AG09319 (cell line): Measurements from ENCODE around the gene ZFP37.
"Not testable (repeated sequence)": the region's sequence is repeated elsewhere in the genome, so short reads cannot be mapped to it uniquely, and the experiment has no call there.

Source experiments
- DNase-seq: peaks from one replicate; pipeline ENCODE4 v3.0.0-alpha.2; 2010; ENCODE audit warnings: low read depth; ENCODE audit errors: extremely low read depth
- TF ChIP-seq, protein P1 (sequence below): IDR thresholded peaks from 2 replicates; pipeline ENCODE4 v1.5.1; 2011; ENCODE audit warnings: low read depth, mild to moderate bottlenecking, inconsistent platforms, low read length, moderate library complexity

The ZFP37 gene

DNA sequence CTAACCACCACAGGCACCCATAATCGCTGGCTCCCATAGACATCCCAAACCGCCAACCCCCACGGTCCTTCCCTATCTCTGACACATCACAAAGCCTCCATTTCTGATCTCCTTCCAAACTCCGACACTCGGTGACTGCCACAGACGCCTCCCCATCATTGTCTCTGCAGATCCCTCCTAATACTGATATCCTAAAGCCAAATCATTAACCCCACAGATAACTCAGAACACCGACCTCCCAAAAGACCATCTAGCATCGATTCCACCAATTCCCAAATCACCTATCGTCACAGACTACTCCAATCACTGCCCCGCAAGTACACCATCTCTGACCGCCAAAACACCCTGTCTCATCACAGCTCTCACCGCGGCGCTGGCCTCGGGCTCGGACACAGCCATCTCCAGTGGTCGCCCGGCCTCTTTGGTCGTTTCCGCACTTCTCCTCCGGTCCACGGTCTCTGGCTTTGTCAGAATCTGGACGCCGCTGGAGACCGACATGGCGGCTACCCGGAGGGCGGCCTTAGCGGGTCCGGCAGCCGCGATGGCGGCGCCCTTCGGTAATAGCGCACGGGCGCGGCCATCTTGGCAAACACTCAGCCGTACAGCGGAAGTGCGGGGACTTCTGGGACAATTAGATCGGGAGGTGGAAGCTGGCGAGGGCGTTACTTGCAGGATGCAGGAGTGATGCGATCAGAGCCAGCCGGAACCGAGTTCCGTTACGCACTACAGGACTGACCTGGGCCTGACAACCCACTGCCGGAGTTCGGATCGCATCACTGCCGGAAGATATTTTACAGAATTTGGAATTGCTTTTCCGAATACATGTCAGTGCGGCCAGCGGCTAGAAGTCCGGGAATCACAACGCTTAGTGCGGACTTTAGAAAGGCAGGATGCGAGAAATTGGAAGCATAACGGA, at the start of gene ZFP37:
ZFP37 (minus strand) TSS at position 534 of the 916 bp plus-strand sequence; CDS start at position 498, 36 bp downstream.
- TF ChIP-seq, protein P1, sequence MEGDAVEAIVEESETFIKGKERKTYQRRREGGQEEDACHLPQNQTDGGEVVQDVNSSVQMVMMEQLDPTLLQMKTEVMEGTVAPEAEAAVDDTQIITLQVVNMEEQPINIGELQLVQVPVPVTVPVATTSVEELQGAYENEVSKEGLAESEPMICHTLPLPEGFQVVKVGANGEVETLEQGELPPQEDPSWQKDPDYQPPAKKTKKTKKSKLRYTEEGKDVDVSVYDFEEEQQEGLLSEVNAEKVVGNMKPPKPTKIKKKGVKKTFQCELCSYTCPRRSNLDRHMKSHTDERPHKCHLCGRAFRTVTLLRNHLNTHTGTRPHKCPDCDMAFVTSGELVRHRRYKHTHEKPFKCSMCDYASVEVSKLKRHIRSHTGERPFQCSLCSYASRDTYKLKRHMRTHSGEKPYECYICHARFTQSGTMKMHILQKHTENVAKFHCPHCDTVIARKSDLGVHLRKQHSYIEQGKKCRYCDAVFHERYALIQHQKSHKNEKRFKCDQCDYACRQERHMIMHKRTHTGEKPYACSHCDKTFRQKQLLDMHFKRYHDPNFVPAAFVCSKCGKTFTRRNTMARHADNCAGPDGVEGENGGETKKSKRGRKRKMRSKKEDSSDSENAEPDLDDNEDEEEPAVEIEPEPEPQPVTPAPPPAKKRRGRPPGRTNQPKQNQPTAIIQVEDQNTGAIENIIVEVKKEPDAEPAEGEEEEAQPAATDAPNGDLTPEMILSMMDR: no peak
- DNase-seq: peak; percentile 88

DNA sequence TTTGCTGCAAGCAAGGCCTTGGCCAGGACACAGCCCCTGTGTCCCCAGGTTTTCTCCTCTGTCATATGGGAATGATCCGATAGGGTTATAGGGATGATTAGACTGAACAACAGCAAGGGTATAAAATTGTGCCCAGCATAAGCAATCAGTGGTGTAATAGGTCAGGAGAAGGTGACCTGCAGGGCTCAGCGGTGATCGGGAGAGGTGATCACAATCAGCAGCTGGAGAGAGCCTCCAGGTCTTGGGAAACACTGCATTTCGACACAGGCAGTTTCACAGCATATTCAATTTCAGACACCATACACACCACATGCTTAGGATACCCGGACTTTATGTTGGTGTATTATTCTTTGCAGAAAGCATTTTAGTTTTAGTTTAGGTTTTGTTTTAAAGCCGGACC, 48.8 kb upstream of the ZFP37 start:
- DNase-seq: not testable (repeated sequence)

DNA sequence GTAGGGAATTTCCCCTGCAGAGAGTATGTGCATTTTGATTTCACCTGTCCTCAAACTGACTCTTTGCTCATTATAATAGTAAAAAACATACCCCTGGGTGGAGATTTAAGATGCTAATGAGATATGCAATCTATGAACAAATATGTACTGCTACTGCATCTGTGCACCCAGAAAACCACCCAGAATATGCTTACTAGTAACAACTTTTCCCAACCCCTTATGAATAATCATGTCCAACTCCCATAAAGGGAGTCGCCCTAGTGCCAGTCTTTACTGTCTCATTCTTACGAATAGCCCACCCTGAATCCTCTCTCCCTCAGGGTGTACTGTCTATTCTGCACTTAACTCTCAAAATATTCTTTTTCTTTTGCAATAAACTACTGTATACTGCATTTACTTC, 39.0 kb upstream of the ZFP37 start:
- no peak for DNase-seq
- TF ChIP-seq, protein P1: no peak

DNA sequence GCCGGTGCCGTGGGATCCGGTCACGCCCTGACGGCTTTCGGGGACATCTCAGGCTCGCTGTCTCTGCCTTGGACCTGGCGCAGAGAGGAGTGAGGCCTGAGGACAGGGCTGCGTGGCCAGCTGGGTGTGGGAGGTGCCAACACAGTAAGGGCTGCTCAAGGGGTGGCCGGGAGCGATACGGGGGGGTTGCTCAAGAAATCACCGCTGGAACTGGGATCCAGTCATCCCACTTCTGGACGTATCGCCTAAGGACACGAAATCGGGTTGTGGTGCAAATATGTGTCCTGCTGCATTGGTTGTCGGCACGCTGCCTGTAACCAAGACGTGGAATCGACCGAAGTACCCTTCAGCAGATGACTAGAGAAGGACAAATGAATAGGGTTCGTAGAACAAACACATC, 33.4 kb upstream of the ZFP37 start:
- DNase-seq: not testable (repeated sequence)

DNA sequence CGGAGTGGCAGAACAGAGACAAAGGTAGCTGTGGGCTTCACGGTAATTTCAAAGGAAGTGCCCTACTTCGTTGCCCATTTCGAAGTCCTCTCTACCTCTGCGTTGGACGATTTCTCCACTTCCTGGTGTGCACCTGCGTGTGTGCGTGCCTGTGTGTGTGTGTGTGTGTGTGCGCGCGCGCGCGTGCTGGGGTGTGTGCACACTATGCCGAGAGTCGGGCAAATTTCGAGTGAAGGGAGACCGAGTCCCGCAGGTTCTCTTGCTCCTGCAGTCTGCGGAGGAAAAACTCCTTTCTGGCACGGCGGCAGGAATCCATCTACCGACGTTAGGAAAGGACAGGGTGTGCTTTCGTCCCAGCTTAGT, 32.6 kb upstream of the ZFP37 start:
- not testable (repeated sequence) for DNase-seq

DNA sequence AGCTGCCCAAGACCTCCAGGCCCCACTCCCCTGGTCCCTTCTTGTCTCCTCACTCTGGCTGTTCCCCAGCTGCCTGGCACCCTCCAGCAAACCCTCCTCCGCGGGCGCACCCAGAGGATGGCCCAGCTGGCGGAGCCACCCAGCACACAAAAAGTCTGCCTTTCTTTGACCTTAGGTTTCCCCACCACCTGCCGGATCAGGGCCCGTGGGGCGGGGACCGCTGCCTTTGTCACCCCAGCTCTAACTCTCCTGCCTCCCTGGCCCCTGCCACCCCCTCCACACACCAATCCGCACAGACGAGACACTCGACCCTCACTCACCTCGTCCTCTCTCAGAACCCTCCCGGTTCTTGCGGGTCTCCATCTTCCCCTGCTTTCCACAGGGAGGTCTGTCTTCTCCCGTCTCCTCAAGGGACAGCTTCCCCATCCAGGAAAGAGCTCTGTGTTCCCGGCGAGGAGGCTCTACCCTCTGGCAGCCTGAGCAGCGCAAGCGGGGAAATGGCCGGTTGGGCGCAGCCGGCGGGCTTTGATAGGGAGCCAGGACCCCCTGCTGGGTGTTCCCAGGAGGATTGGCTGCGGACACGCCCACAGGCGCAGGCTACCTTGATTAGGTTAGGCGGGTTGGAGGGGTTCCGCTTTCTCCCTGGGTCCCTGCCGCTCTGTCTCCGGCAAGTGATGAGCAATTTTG, 32.1 kb upstream of the ZFP37 start:
- DNase-seq: not testable (repeated sequence)

DNA sequence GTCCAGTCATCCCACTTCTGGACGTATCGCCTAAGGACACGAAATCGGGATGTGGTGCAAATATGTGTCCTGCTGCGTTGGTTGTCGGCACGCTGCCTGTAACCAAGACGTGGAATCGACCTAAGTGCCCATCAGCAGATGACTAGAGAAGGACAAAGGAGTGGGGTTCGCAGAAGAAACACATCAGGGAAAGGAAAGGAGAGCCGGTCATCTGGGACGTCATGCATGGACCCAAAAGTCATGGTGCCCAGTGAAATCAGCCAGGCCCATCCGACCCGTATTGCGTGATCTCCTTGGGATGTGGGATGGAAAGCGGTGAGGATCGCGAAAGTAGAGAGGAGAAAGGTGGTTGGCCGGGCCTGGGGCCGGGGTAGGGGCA, 6.4 kb upstream of the ZFP37 start:
- DNase-seq: not testable (repeated sequence)

DNA sequence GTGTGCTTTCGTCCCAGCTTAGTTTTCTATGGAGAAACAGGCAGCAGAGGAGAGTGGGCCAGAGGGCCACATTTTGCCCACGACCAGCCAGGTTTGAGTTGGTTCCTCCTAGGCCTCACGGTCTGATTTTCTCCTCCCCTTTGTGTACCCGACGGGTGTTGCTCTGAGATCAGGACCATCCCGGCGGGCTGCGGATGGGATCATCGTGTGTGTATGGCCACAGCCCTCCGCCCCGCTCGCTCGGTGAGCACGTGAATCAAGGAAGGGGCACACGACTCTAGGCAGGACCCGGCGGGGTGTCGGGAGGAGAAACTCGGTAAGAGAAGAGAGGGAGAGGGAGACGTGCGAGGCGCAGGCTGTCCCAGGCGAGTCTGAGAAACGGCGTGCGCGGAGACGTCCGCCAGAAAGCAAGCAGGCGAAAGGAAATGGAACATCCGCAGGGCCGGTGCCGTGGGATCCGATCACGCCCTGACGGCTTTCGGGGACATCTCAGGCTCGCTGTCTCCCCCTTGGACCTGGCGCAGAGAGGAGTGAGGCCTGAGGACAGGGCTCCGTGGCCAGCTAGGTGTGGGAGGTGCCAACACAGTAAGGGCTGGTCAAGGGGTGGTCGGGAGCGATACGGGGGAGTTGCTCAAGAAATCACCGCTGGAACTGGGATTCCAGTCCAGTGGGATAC, 5.9 kb upstream of the ZFP37 start:
- DNase-seq: not testable (repeated sequence)

DNA sequence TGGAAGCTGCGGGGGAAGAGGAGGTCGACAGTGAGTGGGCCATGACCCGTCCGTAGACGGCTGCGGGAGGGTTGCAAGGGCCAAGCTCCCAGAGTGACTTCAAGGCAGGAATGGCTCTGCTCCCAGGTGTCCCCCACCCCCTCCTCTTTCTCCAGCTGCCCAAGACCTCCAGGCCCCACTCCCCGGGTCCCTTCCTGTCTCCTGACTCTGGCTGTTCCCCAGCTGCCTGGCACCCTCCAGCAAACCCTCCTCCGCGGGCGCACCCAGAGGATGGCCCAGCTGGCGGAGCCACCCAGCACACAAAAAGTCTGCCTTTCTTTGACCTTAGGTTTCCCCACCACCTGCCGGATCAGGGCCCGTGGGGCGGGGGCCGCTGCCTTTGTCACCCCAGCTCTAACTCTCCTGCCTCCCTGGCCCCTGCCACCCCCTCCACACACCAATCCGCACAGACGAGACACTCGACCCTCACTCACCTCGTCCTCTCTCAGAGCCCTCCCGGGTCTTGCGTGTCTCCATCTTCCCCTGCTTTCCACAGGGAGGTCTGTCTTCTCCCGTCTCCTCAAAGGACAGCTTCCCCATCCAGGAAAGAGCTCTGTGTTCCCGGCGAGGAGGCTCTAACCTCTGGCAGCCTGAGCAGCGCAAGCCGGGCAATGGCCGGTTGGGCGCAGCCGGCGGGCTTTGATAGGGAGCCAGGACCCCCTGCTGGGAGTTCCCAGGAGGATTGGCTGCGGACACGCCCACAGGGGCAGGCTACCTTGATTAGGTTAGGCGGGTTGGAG, 4.7 kb upstream of the ZFP37 start:
- DNase-seq: not testable (repeated sequence)

DNA sequence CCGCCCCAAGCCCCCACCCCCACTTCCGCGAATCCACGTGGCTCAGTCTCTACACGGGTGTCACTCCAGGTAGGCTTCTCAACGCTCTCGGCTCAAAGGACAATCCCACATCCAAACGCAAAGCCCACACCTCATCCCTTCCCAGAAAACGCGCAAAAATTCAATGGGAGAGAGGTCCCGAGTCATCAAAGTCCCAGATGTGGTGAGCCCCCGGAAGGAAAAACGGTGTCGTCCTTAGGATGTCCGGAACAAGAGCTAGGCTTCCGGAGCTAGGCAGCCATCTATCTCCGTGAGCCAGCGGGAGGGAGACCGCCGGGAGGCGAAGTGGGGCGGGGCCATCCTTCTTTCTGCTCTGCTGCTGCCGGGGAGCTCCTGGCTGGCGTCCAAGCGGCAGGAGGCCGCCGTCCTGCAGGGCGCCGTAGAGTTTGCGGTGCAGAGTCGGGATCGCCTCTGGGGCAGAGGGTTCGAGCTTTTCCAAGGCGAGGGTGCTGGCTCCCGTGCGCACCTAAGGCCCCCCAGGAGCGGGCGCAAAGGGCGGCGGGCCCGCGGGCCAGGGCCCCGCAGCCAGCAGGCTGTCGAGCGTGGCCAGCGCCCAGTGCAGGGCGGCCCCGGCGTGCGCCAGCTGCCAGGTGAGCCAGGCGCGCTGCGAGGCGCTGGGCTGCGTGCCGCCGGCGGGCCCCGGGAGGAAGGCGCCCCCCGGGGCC, 3.2 kb upstream of the ZFP37 start:
- DNase-seq: not testable (repeated sequence)

DNA sequence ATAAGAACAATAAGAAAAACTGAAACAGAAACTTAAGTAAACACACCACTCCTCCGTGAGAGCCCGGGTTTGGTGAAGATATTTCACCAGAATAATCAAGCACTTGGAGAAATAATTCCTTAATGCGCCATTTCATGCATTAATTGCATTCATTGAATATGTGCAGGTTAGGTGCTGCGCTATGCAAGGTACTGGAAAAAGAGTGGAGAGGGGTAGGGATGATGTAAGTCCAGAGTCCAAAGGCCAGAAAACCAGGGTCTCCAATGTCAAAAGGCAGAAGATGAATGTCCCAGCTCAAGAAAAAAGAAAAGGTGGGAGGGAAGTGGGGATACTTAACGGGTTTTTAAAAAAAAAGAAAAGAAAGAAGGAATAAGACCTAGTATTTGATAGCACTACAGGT, 669 bp upstream of the ZFP37 start:
- TF ChIP-seq, protein P1: no peak
- no peak for DNase-seq
